GM18868 (cell line): ENCODE measurements around the gene PI4KA.
A peak's percentile ranks its signal among the peaks of the same experiment; 100 is the strongest.
"Not testable (repeated sequence)": the region's sequence is repeated elsewhere in the genome, so short reads cannot be mapped to it uniquely, and the experiment has no call there.

ENCODE experiments used
- ATAC-seq: cut with Tn5 transposase; IDR thresholded peaks from one replicate; pipeline ENCODE4 v1.9.1; 2021; ENCODE audit warnings: mild to moderate bottlenecking, moderate library complexity; ENCODE audit not compliant: unreplicated experiment

The PI4KA gene

DNA sequence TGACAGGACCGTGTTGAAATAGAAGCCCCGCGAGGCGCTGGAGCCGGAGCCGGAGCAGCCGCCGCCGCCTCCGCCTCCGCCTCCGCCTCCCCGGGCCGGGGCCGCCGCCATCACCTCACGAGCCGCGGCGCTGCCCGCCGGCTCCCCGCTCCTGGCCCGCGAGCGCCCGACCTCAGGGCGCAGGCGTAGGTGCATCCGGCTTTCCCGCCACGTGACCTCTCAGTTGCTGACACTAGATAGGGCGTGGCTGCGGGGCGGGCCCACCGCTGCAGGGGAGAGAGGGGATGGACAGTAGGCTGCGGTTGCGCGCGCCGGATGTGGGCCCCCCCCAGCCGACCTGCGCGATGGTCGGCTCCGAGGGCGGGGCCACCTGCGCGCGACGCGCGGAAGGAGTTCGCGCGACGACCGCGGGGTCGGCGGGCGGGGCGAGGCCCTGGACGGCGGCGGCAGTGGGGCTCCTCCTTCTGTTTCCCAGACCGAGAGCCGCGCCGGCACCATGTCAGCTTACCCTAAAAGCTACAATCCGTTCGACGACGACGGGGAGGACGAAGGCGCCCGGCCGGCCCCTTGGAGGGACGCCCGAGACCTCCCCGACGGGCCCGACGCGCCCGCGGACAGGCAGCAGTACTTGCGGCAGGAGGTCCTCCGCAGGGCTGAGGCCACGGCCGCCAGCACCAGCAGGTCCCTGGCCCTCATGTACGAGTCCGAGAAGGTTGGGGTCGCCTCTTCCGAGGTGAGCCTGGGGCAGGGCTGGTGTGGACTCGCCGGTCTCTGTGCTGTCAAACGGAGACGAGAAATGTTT is at the start of gene PI4KA, which contains the start of gene SNAP29:
Gene PI4KA, minus strand, starts transcription at position 197 of the 802 bp plus-strand sequence. Its CDS starts 86 bp downstream, at position 111.
Gene SNAP29, plus strand, starts transcription at position 393 of the 802 bp plus-strand sequence. Its CDS starts 104 bp downstream, at position 497.
- ATAC-seq = peak; percentile 88

DNA sequence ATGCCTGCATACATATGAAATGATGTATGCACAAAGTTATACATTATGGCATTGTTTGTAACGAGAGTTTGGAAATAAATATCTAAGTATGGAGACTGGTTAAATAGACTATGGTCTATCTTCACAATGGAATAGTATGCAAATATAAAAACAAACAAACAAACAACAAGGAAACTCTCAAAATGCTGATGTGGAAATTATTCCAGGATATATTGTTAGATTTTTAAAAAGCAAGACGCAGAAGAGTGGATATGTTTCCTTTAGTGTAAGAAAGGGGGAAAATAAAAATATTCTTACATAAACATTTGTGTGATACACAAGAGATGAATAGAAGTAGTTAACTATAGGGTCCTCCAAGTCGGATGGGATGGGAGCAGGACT is 47.8 kb upstream of the PI4KA start:
- no peak for ATAC-seq

DNA sequence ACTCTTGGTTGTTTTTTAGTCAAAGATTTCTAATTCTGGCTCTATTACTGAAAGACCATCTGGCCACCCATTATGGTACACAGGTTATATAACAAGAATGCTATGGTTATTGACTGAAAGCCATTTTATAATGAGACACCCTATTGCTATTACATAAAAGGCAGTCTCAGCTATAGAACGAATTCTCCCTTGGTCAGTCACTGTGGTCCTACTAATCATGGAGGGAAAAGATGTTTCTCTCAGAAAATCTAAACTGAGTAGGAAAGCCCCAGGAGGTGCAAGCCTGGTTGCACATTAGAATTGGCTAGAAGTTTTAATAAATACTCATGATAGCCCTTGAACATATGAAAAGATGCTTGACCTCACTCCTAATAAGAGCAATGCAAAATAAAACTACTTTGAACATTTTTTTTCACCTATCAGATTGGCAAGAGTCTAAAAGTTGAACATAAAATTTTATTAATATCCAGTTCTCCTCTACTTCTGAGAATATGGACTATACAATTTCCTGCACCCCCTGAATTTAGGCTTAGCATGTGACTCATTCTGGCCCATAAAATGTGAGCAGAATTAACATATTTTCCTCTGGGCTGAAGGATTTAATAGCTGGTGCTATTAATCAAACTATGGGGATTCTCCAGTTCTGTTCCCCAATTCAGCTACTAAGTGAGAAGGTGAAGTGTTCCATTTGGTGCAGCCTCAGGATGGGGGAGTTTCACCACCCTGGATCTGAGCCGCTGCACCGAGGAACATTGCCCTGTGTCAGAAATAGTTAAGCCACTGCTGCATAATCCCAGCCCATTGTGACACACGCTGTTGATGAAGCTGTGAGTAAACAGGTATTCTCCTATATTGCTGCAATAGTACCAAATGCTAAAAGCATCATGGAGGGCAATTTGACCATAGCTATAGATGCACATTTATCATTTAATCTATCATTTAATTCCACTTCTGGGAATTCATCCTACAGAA is 47.1 kb upstream of the PI4KA start:
- ATAC-seq = no peak

GRCh38 chr22:20904980-20905355 is 46.4 kb upstream of the PI4KA start:
- ATAC-seq = no peak

- ATAC-seq = no peak
Observed at GRCh38 chr22:20904008-20904979, 45.7 kb upstream of the PI4KA start.

DNA sequence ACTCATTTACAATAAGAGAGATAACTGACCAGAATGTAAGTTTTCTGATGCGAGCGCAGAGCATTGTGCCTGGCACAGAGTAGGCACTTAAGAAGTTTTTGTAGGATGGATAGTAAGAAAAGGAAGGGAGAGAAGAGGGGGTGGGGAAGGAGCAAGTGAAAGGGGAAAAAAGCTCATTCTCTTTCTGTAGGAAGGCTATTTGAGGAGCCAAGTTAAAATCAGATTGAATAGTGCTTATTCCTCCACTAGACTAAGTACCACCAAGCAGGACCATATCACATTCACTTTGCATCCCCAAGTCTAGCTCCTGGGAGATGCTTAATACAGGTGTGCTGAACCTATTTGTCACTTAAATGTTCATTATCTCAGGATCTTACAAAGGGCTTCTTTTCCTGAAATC is 44.5 kb upstream of the PI4KA start:
- ATAC-seq = no peak

DNA sequence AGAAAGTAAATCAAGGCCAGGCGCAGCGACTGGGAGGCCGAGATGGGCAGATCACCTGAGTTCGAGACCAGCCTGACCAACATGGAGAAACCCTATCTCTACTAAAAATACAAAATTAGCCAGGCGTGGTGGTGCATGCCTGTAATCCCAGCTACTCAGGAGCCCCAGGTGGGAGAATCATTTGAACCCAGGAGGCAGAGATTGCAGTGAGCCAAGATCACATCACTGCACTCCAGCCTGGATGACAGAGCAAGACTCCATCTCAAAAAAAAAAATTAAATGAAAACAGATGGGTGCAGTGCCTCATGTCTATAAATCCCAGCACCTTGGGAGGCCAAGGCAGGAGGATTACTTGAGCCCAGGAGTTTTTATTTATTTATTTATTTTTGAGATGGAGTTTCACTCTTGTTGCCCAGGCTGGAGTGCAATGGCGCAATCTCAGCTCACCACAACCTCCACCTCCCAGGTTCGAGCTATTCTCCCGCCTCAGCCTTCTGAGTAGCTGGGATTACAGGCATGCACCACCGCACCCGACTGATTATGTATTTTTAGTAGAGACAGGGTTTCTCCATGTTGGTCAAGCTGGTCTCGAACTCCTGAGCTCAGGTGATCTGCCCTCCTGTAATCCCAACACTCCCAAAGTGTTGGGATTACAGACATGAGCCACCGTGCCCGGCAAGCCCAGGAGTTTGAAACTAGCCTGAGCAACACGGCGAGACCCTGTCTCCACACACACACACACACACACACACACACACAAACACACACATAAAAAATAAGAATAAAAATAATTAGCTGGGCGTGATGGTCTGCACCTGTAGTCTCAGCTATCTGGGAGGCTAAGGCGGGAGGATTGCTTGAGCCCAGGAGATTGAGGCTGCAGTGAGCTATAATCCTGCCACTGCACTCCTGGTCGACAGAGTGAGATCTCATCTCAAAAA is 42.8 kb upstream of the PI4KA start:
- not testable (repeated sequence) for ATAC-seq

DNA sequence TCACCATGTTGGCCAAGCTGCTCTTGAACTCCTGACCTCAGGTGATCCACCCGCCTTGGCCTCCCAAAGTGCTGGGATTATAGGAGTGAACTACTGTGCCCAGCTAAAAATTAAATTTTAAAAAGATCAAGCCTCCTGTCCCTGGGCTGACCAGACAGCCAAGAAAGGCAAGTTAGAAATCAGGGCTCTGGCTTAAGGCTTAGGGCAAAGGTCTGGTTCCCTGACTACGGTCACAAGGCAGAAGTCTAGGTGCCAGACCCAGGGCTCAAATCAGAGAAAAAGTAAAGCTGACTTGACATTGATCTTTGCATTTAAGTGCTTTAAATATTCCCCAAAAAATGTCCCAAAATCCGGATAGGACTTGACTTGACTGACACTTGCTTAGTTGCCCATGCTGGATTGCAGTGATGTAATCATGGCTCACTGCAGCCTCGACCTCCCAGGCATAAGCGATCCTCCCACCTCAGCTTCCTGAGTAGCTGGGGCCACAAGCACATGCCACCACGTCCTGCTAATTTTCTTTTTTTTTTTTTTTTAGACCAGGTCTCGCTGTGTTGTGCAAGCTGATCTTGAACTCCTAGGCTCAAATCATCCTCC is 41.3 kb upstream of the PI4KA start:
- ATAC-seq = no peak

DNA sequence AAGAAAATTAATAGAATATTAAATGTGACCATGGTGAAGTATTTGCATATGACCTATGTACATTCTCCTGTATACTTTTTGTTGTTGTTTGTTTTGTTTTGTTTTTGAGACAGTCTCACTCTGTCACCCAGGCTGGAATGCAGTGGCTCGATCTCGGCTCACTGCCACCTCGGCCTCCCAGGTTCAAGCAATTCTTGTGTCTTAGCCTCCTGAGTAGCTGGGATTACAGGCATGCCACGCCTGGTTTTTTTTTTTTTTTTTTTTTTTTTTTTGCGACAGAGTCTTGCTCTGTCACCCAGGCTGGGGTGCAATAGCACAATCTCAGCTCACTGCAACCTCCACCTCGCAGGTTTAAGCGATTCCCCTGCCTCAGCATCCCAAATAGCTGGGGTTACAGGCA is 39.1 kb upstream of the PI4KA start:
- not testable (repeated sequence) for ATAC-seq

DNA sequence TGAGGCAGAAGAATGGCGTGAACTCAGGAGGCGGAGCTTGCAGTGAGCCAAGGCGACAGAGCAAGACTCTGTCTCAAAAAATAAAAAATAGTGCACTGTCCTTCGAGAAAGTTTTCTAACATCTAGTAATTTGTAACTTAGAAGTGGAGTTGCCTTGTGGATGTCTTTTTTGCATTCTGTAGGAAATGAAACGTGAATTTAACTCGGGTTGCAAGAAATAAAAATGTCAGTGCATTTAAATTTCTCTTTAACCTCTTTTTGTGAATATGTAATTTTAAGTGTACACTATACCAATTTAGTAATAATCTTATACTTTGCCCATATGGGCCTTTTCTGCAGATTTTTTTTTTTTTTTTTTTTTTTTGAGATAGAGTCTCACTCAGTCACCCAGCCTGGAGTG is 32.4 kb upstream of the PI4KA start:
- ATAC-seq = no peak

DNA sequence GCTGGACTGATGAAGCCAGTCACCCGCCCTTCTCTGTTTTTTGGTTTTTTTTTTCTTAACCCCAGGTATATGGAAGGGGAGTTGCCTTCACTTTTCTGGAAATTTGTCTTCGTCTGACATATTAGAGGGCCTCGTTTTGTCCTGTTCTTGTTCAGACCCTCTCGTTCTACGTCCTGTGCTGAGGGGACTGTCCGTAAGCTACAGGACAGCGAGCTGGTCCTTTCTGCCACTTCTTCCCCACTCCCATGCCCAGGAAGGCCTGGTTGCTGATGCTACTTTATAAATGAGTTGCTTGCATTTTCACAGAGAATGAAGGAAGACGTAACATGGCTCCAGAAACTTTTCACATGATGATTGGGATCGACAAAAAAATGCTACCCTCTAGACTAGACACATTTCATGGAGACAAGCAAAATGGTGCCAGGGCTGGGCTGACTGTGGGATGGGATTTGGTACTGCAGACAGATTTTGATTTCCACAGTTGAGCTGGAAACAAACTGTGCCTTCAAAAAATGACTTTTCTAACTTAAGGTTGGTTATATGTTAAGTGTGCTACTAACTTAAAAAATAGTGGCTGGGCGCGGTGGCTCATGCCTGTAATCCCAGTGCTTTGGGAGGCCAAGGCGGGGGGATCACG is 31.4 kb upstream of the PI4KA start:
- no peak for ATAC-seq

DNA sequence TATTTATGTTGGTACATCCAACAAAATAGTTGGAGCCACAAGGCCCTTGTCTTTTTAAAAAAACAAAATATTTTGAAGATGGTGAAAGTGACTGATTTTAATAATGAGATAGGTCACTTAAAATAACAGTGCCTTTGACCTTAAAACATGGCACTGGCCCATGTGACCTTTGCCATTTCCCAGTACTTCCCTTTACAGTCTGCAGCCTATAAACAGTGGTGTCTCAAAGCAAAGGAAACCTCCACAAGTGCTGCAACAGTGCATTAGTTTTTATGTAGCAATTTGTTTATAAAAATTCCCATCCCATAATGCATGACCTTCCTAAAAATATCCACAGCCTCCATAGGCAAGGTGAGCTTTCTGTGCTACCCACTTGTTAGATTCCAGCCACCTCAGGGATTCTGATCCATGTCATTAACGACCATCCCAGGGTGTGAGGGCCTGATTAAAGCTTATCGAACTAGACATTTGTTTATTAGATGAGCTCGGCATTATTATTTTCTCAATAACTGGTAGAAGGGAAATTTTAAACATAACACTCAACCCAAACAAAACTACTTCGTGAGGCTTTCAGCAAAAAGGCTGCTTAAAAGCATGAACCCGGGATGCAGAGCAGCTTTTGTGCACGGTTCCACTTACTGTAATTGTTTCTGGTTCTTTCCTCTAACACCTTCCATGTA is 30.6 kb upstream of the PI4KA start:
- no peak for ATAC-seq

DNA sequence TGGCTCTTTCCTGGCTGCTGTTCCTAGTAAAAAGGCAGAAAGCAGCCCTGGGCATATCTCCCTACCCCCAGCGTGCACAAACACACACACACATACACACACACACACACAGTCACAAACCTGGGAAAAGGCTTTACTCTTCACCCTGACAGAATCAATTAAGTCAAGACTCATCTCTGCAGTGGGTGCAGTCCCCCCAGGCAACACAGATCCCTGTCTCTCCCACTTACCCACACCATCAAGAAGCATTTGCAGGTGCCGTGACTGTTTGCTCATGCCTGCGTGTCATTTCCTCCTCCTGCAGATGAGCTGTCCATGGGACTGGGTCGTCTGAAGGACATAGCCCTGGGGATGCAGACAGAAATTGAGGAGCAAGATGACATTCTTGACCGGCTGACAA is 28.8 kb upstream of the PI4KA start:
- ATAC-seq = no peak

GRCh38 chr22:20885557-20886323 is 27.1 kb upstream of the PI4KA start:
- no peak for ATAC-seq

DNA sequence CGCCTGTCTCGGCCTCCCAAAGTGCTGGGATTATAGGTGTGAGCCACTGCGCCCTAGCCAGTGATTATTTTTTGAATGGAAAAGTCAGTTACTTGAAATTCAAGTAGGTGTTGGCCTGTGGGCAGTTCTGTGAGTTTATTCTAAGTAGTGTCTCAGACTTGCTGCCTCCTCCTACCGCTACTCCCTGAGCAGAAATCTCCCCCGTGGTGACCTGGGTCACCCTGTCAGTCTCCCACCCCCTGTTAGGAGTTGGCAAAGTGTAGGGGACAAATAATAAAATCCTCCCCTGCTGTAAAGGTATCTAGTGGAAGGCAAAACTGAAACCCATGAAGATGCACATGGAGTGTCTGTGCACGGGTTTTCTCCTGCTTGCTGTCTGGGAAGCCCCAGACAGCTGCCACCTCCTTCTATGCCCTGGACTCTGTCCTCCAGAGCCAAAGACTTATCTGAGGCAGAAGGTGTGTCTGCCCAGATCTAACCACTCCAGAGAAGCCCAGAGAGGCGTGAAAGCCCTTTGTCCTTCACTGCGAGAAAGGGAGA is 26.5 kb upstream of the PI4KA start:
- no peak for ATAC-seq

DNA sequence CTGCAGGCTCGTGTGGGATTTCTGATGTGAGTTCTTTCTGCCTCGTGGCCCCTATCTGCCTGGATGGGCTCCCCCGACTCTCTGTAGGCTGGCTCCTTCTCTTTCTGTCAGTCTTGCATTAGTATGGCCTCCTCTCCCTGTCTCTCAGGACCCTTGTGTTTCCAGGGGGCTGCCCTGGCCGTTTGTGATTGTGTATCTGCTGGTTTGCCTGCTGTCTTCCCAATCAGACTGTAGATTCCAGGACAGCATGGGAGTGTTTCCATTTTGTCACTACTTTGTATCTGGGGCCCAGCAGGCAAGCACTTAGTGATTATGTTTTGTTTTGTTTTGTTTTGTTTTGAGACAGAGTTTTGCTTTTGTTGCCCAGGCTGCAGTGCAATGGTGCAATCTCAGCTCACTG is 25.8 kb upstream of the PI4KA start:
- no peak for ATAC-seq

GRCh38 chr22:20882855-20883254 is 24.2 kb upstream of the PI4KA start:
- no peak for ATAC-seq
